HepG2 (cell line): ENCODE measurements around the gene SETSIP. TPM values are rescaled to one million over a fixed set of nuclear protein-coding genes. Genes with fewer than 3 reads are reported as not detected.

Experiments
- BHLHE40 ChIP-seq: IDR thresholded peaks from 2 replicates; pipeline ENCODE4 v1.6.1; 2011; ENCODE audit warnings: low read length, improper control_type of control experiment
- EEA1 ChIP-seq: sonication (generic); formaldehyde crosslinking; IDR thresholded peaks from 2 replicates; pipeline ENCODE4 v1.5.1; 2020; ENCODE audit warnings: mild to moderate bottlenecking, missing genetic modification reagents, borderline replicate concordance
- HIVEP1 ChIP-seq: sonication (generic); formaldehyde crosslinking; IDR thresholded peaks from 2 replicates; pipeline ENCODE4 v1.4.0; 2020; ENCODE audit warnings: mild to moderate bottlenecking, missing genetic modification reagents
- NCOA2 ChIP-seq: sonication (generic); formaldehyde crosslinking; IDR thresholded peaks from 2 replicates; pipeline ENCODE4 v1.8.0; 2022; ENCODE audit warnings: inconsistent platforms
- NFKB2 ChIP-seq: sonication (generic); formaldehyde crosslinking; IDR thresholded peaks from 2 replicates; pipeline ENCODE4 v1.4.0; 2020; ENCODE audit warnings: missing genetic modification reagents, borderline replicate concordance
- PHF21A ChIP-seq: sonication (generic); formaldehyde crosslinking; IDR thresholded peaks from 2 replicates; pipeline ENCODE4 v1.5.0; 2020; ENCODE audit warnings: mild to moderate bottlenecking, missing genetic modification reagents
- POGZ ChIP-seq: sonication (generic); formaldehyde crosslinking; IDR thresholded peaks from 2 replicates; pipeline ENCODE4 v1.4.0; 2020; ENCODE audit warnings: mild to moderate bottlenecking, missing genetic modification reagents
- RBM39 ChIP-seq: fragments of 200-400 bp; formaldehyde crosslinking; IDR thresholded peaks from one replicate; pipeline ENCODE4 v1.6.1; 2018; ENCODE audit warnings: antibody characterized with exemption, mild to moderate bottlenecking, low read depth, low read length; ENCODE audit not compliant: poor library complexity, severe bottlenecking
- TSC22D2 ChIP-seq: sonication (generic); formaldehyde crosslinking; IDR thresholded peaks from 2 replicates; pipeline ENCODE4 v1.5.1; 2020; ENCODE audit warnings: missing genetic modification reagents, mild to moderate bottlenecking, borderline replicate concordance
- YEATS4 ChIP-seq: sonication (generic); formaldehyde crosslinking; IDR thresholded peaks from 2 replicates; pipeline ENCODE4 v1.4.0; 2020; ENCODE audit warnings: missing genetic modification reagents, borderline replicate concordance
- ZNF101 ChIP-seq: sonication (generic); formaldehyde crosslinking; IDR thresholded peaks from 2 replicates; pipeline ENCODE4 v1.4.0; 2020; ENCODE audit warnings: mild to moderate bottlenecking, low read depth, missing genetic modification reagents, borderline replicate concordance
- ZNF12 ChIP-seq: sonication (generic); formaldehyde crosslinking; IDR thresholded peaks from 2 replicates; pipeline ENCODE4 v1.5.0; 2020; ENCODE audit warnings: missing genetic modification reagents
- ZNF337 ChIP-seq: sonication (generic); formaldehyde crosslinking; IDR thresholded peaks from 2 replicates; pipeline ENCODE4 v1.5.1; 2020; ENCODE audit warnings: missing genetic modification reagents, low read depth, mild to moderate bottlenecking, borderline replicate concordance
- ZNF616 ChIP-seq: sonication (generic); formaldehyde crosslinking; IDR thresholded peaks from 2 replicates; pipeline ENCODE4 v1.5.0; 2020; ENCODE audit warnings: low read depth, mild to moderate bottlenecking, missing genetic modification reagents
- ZNF816 ChIP-seq: sonication (generic); formaldehyde crosslinking; IDR thresholded peaks from 2 replicates; pipeline ENCODE4 v1.8.0; 2022; ENCODE audit warnings: missing genetic modification reagents, mild to moderate bottlenecking, borderline replicate concordance
- ZSCAN9 ChIP-seq: IDR thresholded peaks from 2 replicates; pipeline ENCODE4 v1.6.1; 2016; ENCODE audit warnings: borderline replicate concordance
- polyA plus RNA-seq, 8 experiments: library from polyadenylated mRNA; depleted of rRNA in 3 of 8; stranded (reverse) in 7 of 8; unstranded in 1 of 8; fragments of >200 nt; fragmentation: Illumina TruSeq in 4 of 8; extraction: Trizol in 4 of 8; gene quantifications; 2 replicates each; pipeline versions ENCODE4 v1.2.1 to v1.2.3, GENCODE V29; 2011 to 2016; ENCODE audit warnings: low read depth in 4 of 8, missing spikeins in 1 of 8, mixed read lengths in 1 of 8; ENCODE audit not compliant: insufficient read depth in 1 of 8
- total RNA-seq, 5 experiments: library from RNA; depleted of rRNA; stranded (reverse); fragments of >200 nt; fragmentation: Illumina TruSeq; extraction: Trizol; gene quantifications; 2 replicates each; pipeline ENCODE4 v1.2.3, GENCODE V29; 2016; ENCODE audit warnings: low read depth in 1 of 5
- TF ChIP-seq, protein P1 (sequence below): sonication (generic); formaldehyde crosslinking; IDR thresholded peaks from 2 replicates; pipeline ENCODE4 v1.4.0; 2020; ENCODE audit warnings: mild to moderate bottlenecking, missing genetic modification reagents
- TF ChIP-seq, protein P2 (sequence below): IDR thresholded peaks from 2 replicates; pipeline ENCODE4 v1.6.1; 2016; ENCODE audit warnings: missing biosample characterization, missing genetic modification reagents, low read depth
- TF ChIP-seq, protein P3 (sequence below): sonication (generic); formaldehyde crosslinking; IDR thresholded peaks from 2 replicates; pipeline ENCODE4 v1.5.1; 2020; ENCODE audit warnings: mild to moderate bottlenecking, missing genetic modification reagents, moderate library complexity
- TF ChIP-seq, protein P4 (sequence below): sonication (generic); formaldehyde crosslinking; IDR thresholded peaks from 2 replicates; pipeline ENCODE4 v1.8.0; 2022; ENCODE audit warnings: missing genetic modification reagents, mild to moderate bottlenecking, borderline replicate concordance
- TF ChIP-seq, protein P5 (sequence below): sonication (generic); formaldehyde crosslinking; IDR thresholded peaks from 2 replicates; pipeline ENCODE4 v1.8.0; 2022; ENCODE audit warnings: mild to moderate bottlenecking, missing genetic modification reagents, moderate library complexity

The SETSIP gene
- total and polyA plus RNA-seq, 2 of the 13 experiments (the other 11 are each of a cell fraction or from before 2014, with no cell fraction given) = not detected

DNA sequence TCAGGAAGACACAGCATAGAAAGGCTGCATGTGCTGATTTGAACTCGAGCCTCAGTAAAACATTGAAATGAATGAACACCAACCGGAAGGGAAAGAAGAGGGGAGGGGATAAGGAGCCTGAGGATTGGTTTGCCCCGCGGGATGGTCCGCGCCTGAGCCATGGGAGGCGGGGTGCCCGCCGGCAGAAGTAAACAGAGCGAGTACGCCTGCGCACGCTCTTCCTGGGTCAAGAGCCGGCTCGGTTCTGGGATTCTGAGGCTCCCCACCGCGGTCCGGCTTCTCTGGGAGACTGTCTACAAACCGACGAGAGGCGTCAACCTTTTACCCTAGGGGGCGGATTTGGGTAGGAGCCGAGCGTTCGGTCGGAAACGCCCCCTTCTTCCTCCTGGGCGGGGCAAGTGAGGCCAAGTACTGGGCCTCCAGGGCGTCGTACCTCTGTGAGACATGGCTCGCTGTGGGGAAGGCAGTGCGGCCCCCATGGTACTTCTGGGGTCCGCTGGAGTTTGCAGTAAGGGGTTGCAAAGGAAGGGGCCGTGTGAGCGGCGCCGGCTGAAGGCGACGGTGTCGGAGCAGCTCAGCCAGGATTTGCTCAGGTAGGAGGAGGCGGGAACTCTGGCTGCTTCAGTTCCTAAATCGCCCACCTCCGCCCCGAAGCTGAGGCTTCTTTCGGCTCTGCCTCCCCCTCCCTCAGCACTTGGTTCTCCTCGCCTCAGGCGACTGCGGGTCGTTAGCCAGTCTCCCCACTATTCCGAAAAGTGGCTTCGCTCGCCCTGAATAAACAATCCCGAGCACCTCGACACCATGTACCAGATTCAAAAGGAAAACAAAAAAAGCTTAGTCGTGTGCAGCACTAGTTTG is 5.1 kb upstream of the SETSIP start, which contains the start of gene BTBD8 (continued):
- TF ChIP-seq, protein P1, sequence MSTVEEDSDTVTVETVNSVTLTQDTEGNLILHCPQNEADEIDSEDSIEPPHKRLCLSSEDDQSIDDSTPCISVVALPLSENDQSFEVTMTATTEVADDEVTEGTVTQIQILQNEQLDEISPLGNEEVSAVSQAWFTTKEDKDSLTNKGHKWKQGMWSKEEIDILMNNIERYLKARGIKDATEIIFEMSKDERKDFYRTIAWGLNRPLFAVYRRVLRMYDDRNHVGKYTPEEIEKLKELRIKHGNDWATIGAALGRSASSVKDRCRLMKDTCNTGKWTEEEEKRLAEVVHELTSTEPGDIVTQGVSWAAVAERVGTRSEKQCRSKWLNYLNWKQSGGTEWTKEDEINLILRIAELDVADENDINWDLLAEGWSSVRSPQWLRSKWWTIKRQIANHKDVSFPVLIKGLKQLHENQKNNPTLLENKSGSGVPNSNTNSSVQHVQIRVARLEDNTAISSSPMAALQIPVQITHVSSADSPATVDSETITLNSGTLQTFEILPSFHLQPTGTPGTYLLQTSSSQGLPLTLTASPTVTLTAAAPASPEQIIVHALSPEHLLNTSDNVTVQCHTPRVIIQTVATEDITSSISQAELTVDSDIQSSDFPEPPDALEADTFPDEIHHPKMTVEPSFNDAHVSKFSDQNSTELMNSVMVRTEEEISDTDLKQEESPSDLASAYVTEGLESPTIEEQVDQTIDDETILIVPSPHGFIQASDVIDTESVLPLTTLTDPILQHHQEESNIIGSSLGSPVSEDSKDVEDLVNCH (CRISPR knock-in tag) = no peak
- TF ChIP-seq, protein P2, sequence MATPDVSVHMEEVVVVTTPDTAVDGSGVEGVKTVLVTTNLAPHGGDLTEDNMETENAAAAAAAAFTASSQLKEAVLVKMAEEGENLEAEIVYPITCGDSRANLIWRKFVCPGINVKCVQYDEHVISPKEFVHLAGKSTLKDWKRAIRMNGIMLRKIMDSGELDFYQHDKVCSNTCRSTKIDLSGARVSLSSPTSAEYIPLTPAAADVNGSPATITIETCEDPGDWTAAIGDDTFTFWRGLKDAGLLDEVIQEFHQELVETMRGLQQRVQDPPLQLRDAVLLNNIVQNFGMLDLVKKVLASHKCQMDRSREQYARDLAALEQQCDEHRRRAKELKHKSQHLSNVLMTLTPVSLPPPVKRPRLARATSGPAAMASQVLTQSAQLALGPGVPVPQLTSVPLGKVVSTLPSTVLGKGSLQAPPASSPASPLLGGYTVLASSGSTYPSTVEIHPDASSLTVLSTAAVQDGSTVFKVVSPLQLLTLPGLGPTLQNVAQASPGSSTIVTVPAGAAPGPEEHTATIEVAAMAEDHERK (CRISPR knock-in tag) = no peak
- TF ChIP-seq ZNF616 (CRISPR knock-in tag) = no peak
- no peak for TF ChIP-seq ZNF337 (CRISPR knock-in tag)
- peak; percentile 49; the same call in 1 of the 2 replicates for TF ChIP-seq ZNF12 (CRISPR knock-in tag)
- TF ChIP-seq BHLHE40 = no peak
- peak; percentile 25; the same call in 1 of the 2 replicates for TF ChIP-seq ZSCAN9 (CRISPR knock-in tag)
- TF ChIP-seq HIVEP1 = no peak
- no peak for TF ChIP-seq TSC22D2 (CRISPR knock-in tag)
- TF ChIP-seq, protein P3, sequence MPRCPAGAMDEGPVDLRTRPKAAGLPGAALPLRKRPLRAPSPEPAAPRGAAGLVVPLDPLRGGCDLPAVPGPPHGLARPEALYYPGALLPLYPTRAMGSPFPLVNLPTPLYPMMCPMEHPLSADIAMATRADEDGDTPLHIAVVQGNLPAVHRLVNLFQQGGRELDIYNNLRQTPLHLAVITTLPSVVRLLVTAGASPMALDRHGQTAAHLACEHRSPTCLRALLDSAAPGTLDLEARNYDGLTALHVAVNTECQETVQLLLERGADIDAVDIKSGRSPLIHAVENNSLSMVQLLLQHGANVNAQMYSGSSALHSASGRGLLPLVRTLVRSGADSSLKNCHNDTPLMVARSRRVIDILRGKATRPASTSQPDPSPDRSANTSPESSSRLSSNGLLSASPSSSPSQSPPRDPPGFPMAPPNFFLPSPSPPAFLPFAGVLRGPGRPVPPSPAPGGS (CRISPR knock-in tag) = peak; percentile 80; the same call in 1 of the 2 replicates
- TF ChIP-seq NCOA2 (CRISPR knock-in tag) = 0 out of 2 replicates have a peak, but pooled peaks have one; percentile 28
- TF ChIP-seq YEATS4 (CRISPR knock-in tag) = no peak
- no peak for TF ChIP-seq ZNF101 (CRISPR knock-in tag)
- peak; percentile 56 for TF ChIP-seq RBM39
- peak; percentile 29; the same call in 1 of the 2 replicates for TF ChIP-seq PHF21A (CRISPR knock-in tag)
- TF ChIP-seq, protein P4, sequence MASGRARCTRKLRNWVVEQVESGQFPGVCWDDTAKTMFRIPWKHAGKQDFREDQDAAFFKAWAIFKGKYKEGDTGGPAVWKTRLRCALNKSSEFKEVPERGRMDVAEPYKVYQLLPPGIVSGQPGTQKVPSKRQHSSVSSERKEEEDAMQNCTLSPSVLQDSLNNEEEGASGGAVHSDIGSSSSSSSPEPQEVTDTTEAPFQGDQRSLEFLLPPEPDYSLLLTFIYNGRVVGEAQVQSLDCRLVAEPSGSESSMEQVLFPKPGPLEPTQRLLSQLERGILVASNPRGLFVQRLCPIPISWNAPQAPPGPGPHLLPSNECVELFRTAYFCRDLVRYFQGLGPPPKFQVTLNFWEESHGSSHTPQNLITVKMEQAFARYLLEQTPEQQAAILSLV (CRISPR knock-in tag) = peak; percentile 65; the same call in 1 of the 2 replicates
- TF ChIP-seq, protein P5, sequence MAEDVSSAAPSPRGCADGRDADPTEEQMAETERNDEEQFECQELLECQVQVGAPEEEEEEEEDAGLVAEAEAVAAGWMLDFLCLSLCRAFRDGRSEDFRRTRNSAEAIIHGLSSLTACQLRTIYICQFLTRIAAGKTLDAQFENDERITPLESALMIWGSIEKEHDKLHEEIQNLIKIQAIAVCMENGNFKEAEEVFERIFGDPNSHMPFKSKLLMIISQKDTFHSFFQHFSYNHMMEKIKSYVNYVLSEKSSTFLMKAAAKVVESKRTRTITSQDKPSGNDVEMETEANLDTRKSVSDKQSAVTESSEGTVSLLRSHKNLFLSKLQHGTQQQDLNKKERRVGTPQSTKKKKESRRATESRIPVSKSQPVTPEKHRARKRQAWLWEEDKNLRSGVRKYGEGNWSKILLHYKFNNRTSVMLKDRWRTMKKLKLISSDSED = no peak
- TF ChIP-seq NFKB2 (CRISPR knock-in tag) = peak; percentile 65; the same call in 1 of the 2 replicates
- TF ChIP-seq ZNF816 = peak; percentile 68; the same call in 1 of the 2 replicates
- peak; percentile 67 for TF ChIP-seq POGZ (CRISPR knock-in tag)
- peak; percentile 62; the same call in 1 of the 2 replicates for TF ChIP-seq EEA1
